Measurements from ENCODE around the gene CEBPA.
A peak's percentile ranks its signal among the peaks of the same experiment; 100 is the strongest.
"Not testable (repeated sequence)": the region's sequence is repeated elsewhere in the genome, so short reads cannot be mapped to it uniquely, and the experiment has no call there.

Gene CEBPA

GRCh38 chr19:33323093-33323820 lies 20.9 kb upstream of the CEBPA start:
- DNase-seq = no peak

DNA sequence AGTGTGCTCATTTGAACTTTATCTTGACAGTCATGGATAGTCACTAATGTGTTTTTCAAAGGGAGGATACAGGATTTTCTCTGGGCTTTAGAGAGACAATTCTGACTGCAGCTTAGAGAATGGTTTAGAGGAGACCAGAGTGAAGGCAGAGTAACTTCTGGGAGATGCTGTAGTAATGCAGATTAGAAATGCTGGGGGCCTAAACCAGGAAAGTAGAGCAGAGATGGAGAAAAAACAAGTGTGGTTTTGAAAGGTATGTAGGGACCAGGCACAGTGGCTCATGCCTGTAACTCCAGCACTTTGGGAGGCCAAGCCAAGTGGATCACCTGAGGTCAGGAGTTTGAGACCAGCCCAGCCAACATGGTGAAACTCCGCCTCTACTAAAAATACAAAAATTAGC lies 18.3 kb upstream of the CEBPA start:
- no peak for DNase-seq

- not testable (repeated sequence) for DNase-seq
Measured at GRCh38 chr19:33317991-33318390, 15.7 kb upstream of the CEBPA start.

DNA sequence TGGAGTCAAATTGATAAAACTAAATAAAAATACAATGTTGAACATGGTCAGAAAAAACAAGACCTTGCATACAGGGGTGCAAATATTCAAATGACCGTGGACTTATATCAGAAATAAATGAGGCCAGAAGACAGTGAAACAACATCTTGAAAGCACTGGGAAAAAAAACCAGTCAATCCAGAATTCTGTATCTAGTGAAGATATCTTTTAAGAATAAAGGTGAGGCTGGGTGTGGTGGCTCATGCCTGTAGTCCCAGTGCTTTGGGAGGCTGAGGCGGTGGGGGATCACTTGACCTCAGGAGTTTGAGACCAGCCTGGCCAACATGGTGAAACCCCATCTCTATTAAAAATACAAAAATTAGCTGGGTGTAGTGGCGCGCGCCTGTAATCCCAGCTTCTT lies 15.2 kb upstream of the CEBPA start:
- no peak for DNase-seq

DNA sequence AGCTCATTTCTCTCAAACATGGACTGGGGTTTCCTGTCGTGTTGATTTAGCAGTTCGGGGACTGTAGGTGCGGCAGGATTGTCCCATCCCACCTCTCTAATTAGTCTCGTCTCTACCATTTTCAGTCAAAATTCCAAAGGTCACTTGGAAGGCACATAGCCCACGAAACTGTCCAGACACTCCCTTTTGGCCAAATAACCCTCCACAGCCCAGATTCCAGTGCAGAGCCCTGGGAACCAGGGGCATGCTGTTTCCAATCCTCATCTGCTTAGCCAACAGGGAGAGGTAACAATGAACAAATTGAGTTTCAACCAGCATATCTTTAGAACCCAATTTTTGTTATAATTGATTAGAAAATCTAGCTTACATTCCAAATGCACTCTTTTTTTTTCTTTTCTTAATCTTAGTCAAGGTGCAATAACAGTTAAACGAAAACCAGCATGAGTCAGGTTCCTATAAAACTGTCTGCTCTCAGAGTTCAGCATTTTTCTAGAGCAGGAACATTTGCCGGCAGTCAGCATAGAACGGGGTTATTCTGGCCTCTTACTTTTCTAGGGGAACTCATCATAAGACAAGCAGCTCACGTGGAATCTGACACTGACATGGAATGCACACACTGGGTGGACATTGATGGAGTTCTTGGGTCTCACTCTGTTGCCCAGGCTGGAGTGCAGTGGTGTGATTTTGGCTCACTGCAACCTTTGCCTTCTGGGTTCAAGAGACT lies 14.4 kb upstream of the CEBPA start:
- no peak for DNase-seq

DNA sequence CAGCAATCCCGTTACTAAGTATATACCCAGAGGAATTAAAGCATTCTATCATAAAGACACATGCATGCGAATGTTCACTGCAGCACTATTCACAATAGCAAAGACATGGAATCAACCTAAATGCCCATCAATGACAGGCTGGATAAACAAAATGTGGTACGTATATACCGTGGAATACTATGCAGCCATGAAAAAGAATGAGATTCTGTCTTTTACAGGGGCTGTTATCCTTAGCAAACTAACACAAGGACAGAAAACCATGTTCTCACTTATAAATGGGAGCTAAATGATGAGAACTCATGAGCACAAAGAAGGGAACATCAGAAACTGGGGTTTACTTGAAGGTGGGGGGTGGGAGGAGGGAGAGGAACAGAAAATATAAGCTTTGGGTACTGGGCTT lies 10.5 kb upstream of the CEBPA start:
- not testable (repeated sequence) for DNase-seq

GRCh38 chr19:33312065-33312464 lies 9.7 kb upstream of the CEBPA start:
- DNase-seq = no peak

DNA sequence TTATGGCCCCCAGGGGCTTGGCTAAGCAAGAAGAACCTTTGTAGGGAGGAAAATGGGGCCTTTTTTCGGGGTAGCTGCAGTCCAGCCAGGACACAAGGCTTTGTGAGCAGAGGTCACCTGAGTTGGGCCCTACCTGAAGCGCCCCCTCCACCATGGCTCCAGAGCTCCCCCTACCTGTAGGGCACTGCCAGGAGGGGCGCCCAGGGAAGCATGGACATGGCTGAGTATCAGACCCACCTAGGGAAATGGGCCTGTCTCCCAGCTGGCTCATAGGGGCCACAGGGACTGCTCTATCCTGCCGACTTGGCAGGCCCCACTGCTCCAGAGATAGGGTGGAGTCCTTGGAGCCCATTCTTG lies 9.0 kb upstream of the CEBPA start:
- no peak for DNase-seq

GRCh38 chr19:33310606-33311325 lies 8.4 kb upstream of the CEBPA start:
- DNase-seq = no peak

GRCh38 chr19:33309826-33310225 lies 7.5 kb upstream of the CEBPA start:
- DNase-seq = no peak

DNA sequence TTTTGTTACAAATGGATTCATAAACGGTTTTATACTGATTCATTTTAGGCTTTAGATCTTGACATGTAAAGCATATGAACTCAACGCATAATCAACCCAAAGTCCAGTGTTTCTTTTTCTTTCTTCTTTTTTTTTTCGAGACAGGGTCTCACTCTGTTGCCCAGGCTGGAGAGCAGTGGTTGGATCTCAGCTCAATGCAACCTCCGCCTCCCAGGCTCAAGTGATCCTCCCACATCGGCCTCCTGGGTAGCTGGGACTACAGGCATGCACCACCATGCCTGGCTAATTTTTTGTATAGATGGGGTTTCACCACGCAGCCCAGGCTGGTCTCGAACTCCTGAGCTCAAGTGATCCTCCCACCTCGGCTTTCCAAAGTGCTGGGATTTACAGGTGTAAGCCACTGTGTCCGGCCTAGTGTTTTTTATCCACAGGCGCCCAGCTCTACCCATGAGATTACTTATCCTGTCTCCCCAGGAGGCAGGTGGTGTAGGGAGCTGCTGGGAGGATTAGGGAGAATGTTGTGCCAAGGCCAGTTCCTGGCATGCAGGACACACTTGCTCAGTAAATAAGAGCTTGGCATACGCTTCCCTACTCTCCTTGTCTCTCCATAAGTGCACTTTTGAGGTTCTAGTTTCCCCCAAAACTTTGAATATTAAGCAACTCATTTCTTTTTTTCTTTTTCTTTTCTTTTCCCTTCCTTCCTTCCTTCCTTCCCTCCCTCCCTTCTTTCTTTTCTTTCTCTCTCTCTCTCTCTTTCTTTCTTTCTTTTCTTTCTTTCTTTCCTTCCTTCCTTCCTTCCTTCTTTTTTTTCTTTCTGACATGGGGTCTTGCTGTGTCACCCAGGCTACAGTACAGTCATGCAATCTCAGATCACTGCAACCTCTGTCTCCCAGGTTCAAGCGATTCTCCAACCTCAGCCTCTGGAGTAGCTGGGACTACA lies 4.8 kb upstream of the CEBPA start:
- DNase-seq = no peak

DNA sequence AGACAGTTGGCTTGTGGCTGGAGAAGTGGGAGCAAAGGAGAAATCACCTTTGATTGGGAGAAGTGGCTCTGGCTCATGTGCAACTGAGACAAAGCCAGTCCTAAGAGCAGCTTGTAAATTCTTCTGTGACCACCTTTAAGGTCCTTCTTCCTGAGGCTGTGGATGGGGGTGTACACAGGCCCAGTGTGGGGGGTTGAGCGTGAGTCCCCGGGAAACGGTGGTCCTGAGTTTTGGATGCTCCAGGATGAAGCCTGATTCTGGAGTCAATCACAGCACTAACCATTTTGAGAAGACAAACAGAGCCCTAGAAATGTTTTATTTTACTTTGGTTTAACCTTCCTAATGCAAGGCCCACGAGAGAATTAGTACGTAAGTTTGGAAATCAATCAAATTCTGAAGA lies 3.9 kb upstream of the CEBPA start:
- DNase-seq = no peak

- DNase-seq = no peak
Measured at GRCh38 chr19:33304760-33305647, 2.7 kb upstream of the CEBPA start.

DNA sequence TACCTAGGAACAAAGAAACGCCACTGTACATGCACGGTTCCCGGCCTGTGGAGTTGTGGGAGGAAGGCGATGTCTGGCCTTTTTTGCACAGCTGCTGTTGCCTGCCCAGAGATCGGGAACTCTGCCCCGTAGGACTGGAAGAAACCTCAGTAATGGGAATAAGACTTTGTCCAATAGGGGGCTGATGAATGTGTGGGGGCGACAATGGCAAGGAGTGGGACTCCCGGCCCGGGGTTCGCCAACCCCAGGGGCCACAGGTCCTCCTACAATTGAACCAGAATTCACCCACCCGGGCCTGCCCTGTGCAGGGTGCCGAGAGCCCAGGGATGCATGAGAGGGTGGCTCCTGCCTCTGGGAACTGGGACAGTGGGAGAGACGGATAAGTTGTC lies 2.0 kb upstream of the CEBPA start:
- no peak for DNase-seq

GRCh38 chr19:33303791-33304345 lies 1.5 kb upstream of the CEBPA start:
- DNase-seq = no peak

DNA sequence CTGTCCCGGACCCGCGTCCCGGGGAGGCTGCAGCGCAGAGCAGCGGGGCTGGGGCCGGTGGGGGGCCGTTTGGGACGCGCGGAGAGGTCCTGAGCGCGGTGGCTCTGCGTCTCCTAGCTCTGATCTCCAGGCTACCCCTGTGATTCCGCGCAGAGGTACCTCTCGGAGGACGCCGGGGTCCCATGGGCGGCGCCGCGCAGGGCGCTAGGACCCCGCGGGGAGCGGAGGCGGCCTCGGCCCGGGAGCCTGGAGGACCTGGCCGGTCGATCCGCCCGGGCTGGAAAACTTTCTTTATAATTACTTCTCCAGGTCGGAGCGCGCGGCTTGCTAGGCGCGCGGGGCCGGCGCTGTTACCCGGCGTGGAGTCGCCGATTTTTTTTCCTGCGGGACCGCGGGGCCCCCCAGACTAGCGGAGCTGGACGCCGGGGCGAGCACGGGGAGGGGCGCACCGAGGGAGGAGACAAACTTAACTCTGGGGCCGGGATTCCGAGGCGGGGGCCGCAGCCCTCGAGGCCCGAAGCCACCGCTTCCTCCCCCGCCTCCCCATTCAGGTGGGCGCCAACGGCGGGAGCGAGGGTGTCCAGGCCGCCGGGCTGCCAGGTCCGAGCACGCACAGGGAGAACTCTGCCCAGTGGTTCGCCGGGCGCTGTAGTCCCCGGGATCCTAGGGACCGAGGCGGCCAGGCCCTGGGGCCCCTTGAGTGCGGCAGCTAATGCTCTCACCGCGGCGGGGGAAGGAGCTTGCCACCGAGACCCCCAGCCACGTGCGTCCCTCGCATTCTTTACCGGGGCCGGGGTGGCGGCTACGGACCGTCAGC lies 848 bp upstream of the CEBPA start:
- DNase-seq = peak in 1 of 2 donors; percentile 69

DNA sequence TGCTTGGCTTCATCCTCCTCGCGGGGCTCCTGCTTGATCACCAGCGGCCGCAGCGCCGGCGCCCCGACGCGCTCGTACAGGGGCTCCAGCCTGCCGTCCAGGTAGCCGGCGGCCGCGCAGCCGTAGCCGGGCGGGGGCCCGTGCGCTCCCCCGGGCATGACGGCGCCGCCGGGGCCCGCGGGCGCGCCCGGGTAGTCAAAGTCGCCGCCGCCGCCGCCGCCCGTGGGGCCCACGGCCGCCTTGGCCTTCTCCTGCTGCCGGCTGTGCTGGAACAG lies 497 bp downstream of the CEBPA start:
- DNase-seq = no peak

DNA sequence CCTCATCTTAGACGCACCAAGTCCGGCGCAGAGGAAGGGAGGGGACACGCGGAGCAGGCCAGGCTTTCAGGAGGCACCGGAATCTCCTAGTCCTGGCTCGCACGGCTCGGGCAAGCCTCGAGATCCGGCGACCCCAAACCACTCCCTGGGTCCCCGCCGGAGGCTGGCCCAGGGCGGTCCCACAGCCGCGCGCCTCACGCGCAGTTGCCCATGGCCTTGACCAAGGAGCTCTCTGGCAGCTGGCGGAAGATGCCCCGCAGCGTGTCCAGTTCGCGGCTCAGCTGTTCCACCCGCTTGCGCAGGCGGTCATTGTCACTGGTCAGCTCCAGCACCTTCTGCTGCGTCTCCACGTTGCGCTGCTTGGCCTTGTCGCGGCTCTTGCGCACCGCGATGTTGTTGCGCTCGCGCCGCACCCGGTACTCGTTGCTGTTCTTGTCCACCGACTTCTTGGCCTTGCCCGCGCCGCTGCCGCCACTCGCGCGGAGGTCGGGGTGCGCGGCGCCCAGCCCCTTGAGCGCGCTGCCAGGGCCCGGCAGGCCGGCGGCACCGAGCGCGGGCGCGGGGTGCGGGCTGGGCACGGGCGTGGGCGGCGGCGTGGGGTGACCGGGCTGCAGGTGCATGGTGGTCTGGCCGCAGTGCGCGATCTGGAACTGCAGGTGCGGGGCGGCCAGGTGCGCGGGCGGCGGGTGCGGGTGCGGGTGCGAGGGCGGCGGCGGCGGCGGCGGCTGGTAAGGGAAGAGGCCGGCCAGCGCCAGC lies 1.0 kb downstream of the CEBPA start:
- DNase-seq = peak in 1 of 2 donors; percentile 33

DNA sequence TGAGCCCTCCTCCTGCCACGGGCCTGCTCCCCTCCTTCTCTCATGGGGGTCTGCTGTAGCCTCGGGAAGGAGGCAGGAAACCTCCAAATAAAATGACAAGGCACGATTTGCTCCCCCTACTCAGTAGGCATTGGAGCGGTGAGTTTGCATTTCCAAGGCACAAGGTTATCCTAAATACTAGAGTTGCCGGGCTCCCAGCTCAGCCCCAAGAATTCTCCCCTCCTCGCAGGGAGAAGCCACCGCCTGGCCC lies 1.5 kb downstream of the CEBPA start:
- DNase-seq = no peak
